Retinal pigment epithelial cell (primary cell): ENCODE results near the gene FBXL7.

Source experiments
- DNase-seq: peaks from one replicate; pipeline ENCODE4 v3.0.0-alpha.2; 2010; ENCODE audit warnings: low read depth
- H3K4me3 ChIP-seq: 2 replicates; pipeline ENCODE4 v1.5.1; 2011; ENCODE audit warnings: mild to moderate bottlenecking, low read length, control low read depth, moderate library complexity
- CTCF ChIP-seq: conservative IDR thresholded peaks from 2 replicates; pipeline ENCODE4 v1.5.1; 2011; ENCODE audit warnings: low read depth, low read length, control low read depth, inconsistent platforms

Gene FBXL7

GRCh38 chr5:15594977-15595568, 95.1 kb downstream of the FBXL7 start:
- no peak overlapping the region for H3K4me3 ChIP-seq
- no peak for TF ChIP-seq CTCF
- DNase-seq, result no peak

DNA sequence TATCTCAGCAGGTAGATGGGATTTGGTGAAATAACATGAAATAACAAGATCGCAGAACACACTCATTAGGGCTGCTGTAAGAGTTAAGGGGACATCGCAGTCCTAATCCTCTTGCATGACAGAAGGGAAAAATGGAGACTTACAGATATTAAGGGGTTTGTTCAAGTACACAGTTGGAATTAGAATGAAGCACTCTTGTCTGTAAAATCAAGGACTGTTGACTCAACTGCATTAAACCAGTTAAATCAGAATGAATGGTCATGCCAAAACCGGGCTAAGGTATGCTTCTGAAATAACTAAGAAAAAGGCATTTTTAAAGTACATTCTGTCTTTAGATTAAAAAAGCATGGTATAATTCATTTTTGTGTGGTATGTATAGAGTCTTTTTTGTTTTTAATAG, 95.9 kb downstream of the FBXL7 start:
- no peak for DNase-seq
- no peak for TF ChIP-seq CTCF
- H3K4me3 ChIP-seq, result no peak overlapping the region

GRCh38 chr5:15596936-15597335, 97.0 kb downstream of the FBXL7 start:
- H3K4me3 ChIP-seq, result no peak overlapping the region
- no peak for DNase-seq
- TF ChIP-seq CTCF, result no peak

GRCh38 chr5:15597804-15598203, 97.8 kb downstream of the FBXL7 start:
- no peak overlapping the region for H3K4me3 ChIP-seq
- DNase-seq, result no peak
- TF ChIP-seq CTCF, result no peak

DNA sequence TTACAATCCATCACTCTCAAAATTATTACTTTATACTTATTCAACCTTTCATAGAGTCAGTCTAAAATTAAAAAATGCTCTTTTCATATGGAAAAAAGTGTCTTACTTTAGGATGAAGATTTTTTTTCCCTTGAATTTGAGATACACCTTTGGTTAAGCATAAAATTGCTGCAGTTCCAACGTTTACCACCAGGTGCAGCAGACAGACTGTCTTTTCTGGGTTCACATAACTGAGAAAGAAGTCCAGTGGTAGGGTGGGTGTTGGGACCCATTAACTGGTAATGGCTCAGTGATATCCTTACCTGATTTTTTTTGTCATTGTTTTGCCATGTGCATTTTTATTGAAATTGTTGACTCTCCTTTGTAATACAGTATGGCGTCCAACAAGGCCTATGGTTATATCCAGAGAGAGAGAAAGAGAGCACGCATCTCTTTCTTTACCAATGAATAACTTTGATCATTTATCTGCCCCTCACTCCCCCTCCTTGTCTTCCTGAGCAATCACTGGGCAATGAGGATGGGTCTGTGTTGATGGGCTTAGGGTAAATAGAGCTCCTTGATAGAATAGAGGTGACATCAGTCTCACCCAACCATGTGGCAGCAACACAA, 98.4 kb downstream of the FBXL7 start:
- H3K4me3 ChIP-seq, result no peak overlapping the region
- peak; percentile 78 for TF ChIP-seq CTCF
- DNase-seq, result no peak

DNA sequence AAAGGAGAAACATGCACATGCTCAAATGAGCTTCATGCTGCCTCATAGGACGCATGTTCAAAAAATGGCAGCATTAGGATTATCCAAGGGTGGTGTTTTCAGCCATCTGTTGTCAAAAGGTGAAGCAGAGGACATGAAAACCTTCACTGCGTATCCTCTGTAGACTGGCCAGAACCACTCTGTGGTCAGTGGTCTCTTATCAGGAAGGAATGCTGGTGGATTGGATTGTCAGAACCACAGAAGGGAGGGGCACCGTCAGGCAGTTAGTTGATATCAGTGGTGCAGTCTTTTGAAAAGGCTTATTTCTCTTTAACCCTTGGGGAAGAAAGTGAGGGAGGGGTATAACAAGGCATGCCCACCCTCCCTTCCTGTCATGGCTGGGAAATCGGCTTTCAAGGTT, 100.1 kb downstream of the FBXL7 start:
- H3K4me3 ChIP-seq, result no peak overlapping the region
- no peak for DNase-seq
- no peak for TF ChIP-seq CTCF

- TF ChIP-seq CTCF, result no peak
- H3K4me3 ChIP-seq, result no peak overlapping the region
- DNase-seq, result no peak
These were observed 101.3 kb downstream of the FBXL7 start for GRCh38 chr5:15601274-15601673.
